Transverse colon (tissue), 4 donors: ENCODE measurements around the gene CNKSR2. TPM values are rescaled to one million over a fixed set of nuclear protein-coding genes. Genes with fewer than 3 reads are reported as not detected.

Experiments
- DNase-seq: peaks from one replicate; pipeline ENCODE4 v3.0.0-alpha.2; 2019
- H3K27ac ChIP-seq, 4 donors: fragments of 200-600 bp; sonication (generic); 2 replicates each; pipeline ENCODE4 v1.5.1; 2016 to 2018; ENCODE audit warnings: inconsistent platforms in 4 of 4
- H3K27me3 ChIP-seq: fragments of 200-600 bp; sonication (generic); 2 replicates; pipeline ENCODE4 v1.5.1; 2017; ENCODE audit warnings: inconsistent platforms
- H3K36me3 ChIP-seq, 4 donors: fragments of 200-600 bp; sonication (generic); 2 replicates each; pipeline ENCODE4 v1.5.1; 2017 to 2019; ENCODE audit warnings: inconsistent platforms in 4 of 4
- H3K4me1 ChIP-seq, 4 donors: fragments of 200-600 bp; sonication (generic); 2 replicates each; pipeline ENCODE4 v1.5.1; 2017 to 2020; ENCODE audit warnings: inconsistent platforms in 4 of 4
- H3K4me3 ChIP-seq, 4 donors: fragments of 200-600 bp; sonication (generic); 1 replicate in 1 of 4; 2 replicates in 3 of 4; pipeline versions ENCODE4 v1.5.1 to v1.6.1; 2017 to 2019; ENCODE audit warnings: inconsistent platforms in 4 of 4
- H3K9me3 ChIP-seq, 2 donors: fragments of 200-600 bp; sonication (generic); 2 replicates each; pipeline ENCODE4 v1.5.1; 2017 to 2019; ENCODE audit warnings: inconsistent platforms in 2 of 2
- EP300 ChIP-seq: sonication (generic); formaldehyde crosslinking; IDR thresholded peaks from one replicate; pipeline ENCODE4 v1.6.1; 2017; ENCODE audit warnings: antibody characterized with exemption, low read depth
- POLR2A ChIP-seq: fragments of 450-650 bp; IDR thresholded peaks from one replicate; pipeline ENCODE4 v1.6.1; 2016; ENCODE audit warnings: antibody characterized with exemption, mild to moderate bottlenecking, moderate library complexity
- POLR2AphosphoS5 ChIP-seq, 3 donors: sonication (generic); formaldehyde crosslinking; IDR thresholded peaks; one replicate each; pipeline ENCODE4 v1.6.1; 2016; ENCODE audit warnings: antibody characterized with exemption in 3 of 3
- WGBS, 2 donors: methylation state at CpG; one replicate each; pipeline ENCODE4 v1.1.5; 2018; ENCODE audit warnings: low coverage in 1 of 2; 5-methylcytosine and 5-hydroxymethylcytosine counted together
- in situ Hi-C, 4 donors: fragments of 200-750 bp; cut with MboI; loops; one replicate each; pipeline versions ENCODE4 v1.15.0 to v1.15.1; 2017; ENCODE audit warnings: low sequenced_read_pairs in 3 of 4, low pct_ligation_motif_present in 1 of 4, low pct_unique_long_range_greater_than_20kb in 1 of 4
- intact Hi-C: fragments of 100-400 bp; cut with DNase I; formaldehyde crosslinking; loops from one replicate; pipeline ENCODE4 v1.15.1; 2023; ENCODE audit warnings: low total_unique reads
- total RNA-seq, 4 donors: library from RNA; depleted of rRNA; stranded (reverse); fragments of >200 nt; gene quantifications; one replicate each; pipeline ENCODE4 v1.1.0, GENCODE V29; 2016
- TF ChIP-seq, protein P1 (sequence below), 5 experiments: fragments of 200-600 bp in 3 of 5; fragments of 450-650 bp in 2 of 5; sonication (generic) in 3 of 5; IDR thresholded peaks; 1 replicate in 2 of 5; 2 replicates in 3 of 5; pipeline ENCODE4 v1.5.1; 2016 to 2017; ENCODE audit warnings: antibody characterized with exemption in 5 of 5, inconsistent platforms in 3 of 5, mild to moderate bottlenecking in 2 of 5, moderate library complexity in 1 of 5

CNKSR2 gene
- total RNA-seq, 4 donors from 2014 or later, result 0.55 to 15.0 (median 2.7) TPM; not detected in 1

DNA sequence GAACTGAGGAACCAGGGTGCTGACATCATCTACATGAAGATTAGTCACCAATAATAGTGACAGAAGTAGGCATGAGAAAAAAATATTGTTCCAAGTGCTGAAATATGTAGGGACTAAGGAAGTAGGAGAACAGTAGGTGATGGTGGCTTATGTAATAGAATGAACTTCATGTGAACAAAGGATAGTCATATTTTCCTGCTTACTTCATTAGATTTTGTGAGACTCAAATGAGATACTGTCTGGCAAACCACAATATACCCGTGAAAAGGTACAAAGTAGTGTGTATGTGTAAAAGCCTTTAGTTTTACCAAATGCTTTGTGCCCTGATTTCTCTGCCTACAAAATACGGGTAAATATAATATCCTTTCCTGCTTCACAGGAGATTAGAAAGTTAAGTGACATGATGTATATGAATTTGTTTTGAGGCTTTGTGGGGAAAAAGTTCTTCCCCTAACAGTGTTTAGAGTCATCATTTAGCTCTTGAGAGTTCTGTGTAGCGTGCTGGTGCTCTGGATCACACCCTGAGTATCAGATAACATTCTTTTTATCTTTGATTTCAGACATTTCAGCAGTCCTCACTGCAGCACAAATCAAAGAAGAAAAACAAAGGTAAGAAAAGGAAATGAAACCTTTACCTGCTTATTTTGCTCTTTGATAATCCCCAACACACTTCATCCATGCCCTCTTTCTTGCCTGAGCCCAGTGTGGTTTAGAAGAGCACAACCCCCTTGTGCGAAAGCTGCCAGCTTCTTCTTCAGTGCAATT, 216.0 kb downstream of the CNKSR2 start:
- Histone ChIP-seq H3K27me3 (no peaks in the 10 kb centered on the region), H3K9me3 (no peaks in the 10 kb centered on the region), H3K36me3 (no peaks in the 10 kb centered on the region), H3K4me1 (no peaks in the 10 kb centered on the region), H3K27ac (no peak overlapping the region), H3K4me3 (no peak overlapping the region)
- intact Hi-C loops (no loop called here), in situ Hi-C loops (no loop called here)
- 68% methylated on average over 4 of the region's 4 CpGs; no CpG with 5 or more reads in 1 of the 2 donors for WGBS, 2 donors
- no peak for TF ChIP-seq POLR2A
- DNase-seq, result no peak

DNA sequence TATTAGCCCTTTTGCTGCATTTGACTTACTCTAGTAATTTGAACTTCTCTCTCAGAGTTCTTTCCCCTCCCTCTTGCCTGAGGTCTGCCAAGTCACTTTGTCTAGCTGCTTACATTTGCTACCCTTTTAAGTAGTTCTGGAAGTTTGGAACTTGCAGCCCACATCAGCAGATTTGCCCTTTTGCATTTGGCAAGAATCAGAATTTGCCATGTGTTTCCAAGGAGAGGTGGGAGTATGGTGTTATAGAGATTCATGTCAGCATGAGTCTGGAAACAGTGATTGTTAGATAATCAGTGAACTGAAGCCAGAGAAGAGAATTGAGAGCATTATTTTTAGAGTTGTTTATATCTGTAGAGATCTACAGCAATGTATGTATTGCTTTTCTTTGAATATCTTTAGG, 231.8 kb downstream of the CNKSR2 start:
- H3K4me1 ChIP-seq, result no peaks in the 10 kb centered on the region
- intact Hi-C loops, result no loop called here
- no peak overlapping the region for H3K4me3 ChIP-seq
- no peak overlapping the region for H3K27ac ChIP-seq
- in situ Hi-C loops, result no loop called here
- DNase-seq, result no peak
- TF ChIP-seq EP300, result no peak
- TF ChIP-seq, protein P1, sequence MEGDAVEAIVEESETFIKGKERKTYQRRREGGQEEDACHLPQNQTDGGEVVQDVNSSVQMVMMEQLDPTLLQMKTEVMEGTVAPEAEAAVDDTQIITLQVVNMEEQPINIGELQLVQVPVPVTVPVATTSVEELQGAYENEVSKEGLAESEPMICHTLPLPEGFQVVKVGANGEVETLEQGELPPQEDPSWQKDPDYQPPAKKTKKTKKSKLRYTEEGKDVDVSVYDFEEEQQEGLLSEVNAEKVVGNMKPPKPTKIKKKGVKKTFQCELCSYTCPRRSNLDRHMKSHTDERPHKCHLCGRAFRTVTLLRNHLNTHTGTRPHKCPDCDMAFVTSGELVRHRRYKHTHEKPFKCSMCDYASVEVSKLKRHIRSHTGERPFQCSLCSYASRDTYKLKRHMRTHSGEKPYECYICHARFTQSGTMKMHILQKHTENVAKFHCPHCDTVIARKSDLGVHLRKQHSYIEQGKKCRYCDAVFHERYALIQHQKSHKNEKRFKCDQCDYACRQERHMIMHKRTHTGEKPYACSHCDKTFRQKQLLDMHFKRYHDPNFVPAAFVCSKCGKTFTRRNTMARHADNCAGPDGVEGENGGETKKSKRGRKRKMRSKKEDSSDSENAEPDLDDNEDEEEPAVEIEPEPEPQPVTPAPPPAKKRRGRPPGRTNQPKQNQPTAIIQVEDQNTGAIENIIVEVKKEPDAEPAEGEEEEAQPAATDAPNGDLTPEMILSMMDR (IDR thresholded peaks at IDR 0.05), result no peak
- no peak for TF ChIP-seq POLR2A
- TF ChIP-seq POLR2AphosphoS5 (IDR thresholded peaks at IDR 0.05), result no peak
- H3K9me3 ChIP-seq, result no peaks in the 10 kb centered on the region
- H3K27me3 ChIP-seq, result no peaks in the 10 kb centered on the region
- H3K36me3 ChIP-seq, result no peaks in the 10 kb centered on the region

DNA sequence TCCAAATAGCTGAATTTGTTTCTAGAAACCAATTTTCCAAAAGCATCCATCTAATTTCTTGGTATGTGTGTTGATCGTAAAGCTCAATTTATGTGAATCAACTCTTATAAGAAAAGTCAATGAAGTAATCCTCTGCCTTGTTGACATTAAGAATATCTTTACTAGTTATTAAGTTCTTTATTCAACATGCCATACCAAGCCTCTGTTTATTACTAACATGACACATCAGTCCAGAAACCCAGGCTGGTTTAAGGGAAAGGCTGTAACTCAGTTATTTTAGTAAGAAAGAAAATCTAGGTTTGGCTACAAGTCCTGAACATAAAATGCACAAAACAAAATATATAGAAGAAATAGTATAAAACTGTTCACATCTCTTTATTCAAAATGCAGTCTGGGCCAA, 235.9 kb downstream of the CNKSR2 start:
- H3K27ac ChIP-seq, result no peak overlapping the region
- 90 to 100% methylated on average over 1 of the region's 1 CpG for WGBS, 2 donors

DNA sequence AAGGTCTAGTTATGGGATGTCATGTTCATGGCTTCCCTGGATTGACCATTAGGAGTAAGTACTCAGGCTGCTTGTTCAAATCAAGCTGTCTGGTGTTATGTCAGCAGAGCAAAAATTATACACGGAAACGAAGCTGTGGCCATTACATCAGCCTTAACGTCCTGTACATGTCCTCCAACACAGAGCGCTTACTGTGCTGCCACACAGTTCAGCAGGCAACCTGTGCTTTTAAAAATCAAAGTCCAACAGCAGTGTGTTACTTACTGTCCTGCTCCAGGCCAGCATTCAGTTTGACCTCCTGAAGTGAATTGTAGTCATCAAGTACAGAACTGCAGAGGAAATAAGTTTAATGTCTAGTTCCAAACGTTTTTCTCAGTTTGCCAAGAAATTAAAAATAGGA, 237.9 kb downstream of the CNKSR2 start:
- in situ Hi-C loops (no loop called here), intact Hi-C loops (no loop called here)
- 58 to 71% methylated on average over 5 of the region's 5 CpGs for WGBS, 2 donors
- Histone ChIP-seq H3K4me3 (no peak overlapping the region), H3K9me3 (no peaks in the 10 kb centered on the region), H3K27ac (no peak overlapping the region), H3K36me3 (no peaks in the 10 kb centered on the region), H3K27me3 (no peaks in the 10 kb centered on the region), H3K4me1 (no peaks in the 10 kb centered on the region)
- TF ChIP-seq, protein P1 (IDR thresholded peaks at IDR 0.05), result no peak
- TF ChIP-seq POLR2AphosphoS5 (IDR thresholded peaks at IDR 0.05), result no peak
- TF ChIP-seq POLR2A, result no peak
- DNase-seq, result no peak

More for the DNA sequence above, 235.9 kb downstream of the CNKSR2 start:
- Histone ChIP-seq H3K27me3 (no peaks in the 10 kb centered on the region), H3K36me3 (no peaks in the 10 kb centered on the region), H3K9me3 (no peaks in the 10 kb centered on the region), H3K4me3 (no peak overlapping the region), H3K4me1 (no peaks in the 10 kb centered on the region)
- DNase-seq, result no peak
- intact Hi-C loops (no loop called here), in situ Hi-C loops (no loop called here)
- TF ChIP-seq POLR2AphosphoS5 (IDR thresholded peaks at IDR 0.05), result no peak
- no peak for TF ChIP-seq EP300
- no peak for TF ChIP-seq POLR2A
- TF ChIP-seq, protein P1 (IDR thresholded peaks at IDR 0.05), result no peak

DNA sequence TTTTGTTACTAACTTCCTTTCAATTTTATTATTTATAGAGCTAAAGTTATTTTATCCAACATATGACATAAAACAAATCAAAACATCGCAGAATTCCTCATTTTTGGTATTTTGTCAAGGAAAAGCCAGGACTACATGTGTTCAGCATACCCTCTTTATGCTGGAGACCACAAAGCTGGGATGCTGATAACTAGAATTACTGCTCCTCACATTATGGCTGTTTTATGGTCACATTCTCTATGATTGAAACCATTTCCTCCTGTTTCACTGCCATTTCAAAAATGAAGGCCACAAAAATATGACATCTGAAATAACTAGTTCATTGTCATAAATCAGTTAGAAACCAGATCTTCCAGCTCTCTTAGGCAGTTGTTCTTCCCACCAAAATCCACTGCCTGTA, 242.2 kb downstream of the CNKSR2 start:
- intact Hi-C loops (no loop called here), in situ Hi-C loops (no loop called here)
- no peak for DNase-seq
- Histone ChIP-seq H3K27ac (no peak overlapping the region), H3K4me1 (no peaks in the 10 kb centered on the region), H3K4me3 (no peak overlapping the region), H3K36me3 (no peaks in the 10 kb centered on the region), H3K27me3 (no peaks in the 10 kb centered on the region), H3K9me3 (no peaks in the 10 kb centered on the region)
- TF ChIP-seq EP300 (no peak), POLR2A (no peak), POLR2AphosphoS5 (IDR thresholded peaks at IDR 0.05) (no peak)
- TF ChIP-seq, protein P1 (IDR thresholded peaks at IDR 0.05), result no peak
- 62 to 71% methylated on average over 1 of the region's 1 CpG for WGBS, 2 donors
